Peyer's patch (tissue), 4 donors: ENCODE measurements around the gene CFAP77. TPM values are rescaled to one million over a fixed set of nuclear protein-coding genes. Genes with fewer than 3 reads are reported as not detected.

ENCODE experiments used
- DNase-seq, 3 donors: peaks; one replicate each; pipeline ENCODE4 v3.0.0-alpha.2; 2017 to 2019
- H3K27ac ChIP-seq, 4 donors: fragments of 200-600 bp; sonication (generic); one replicate each; pipeline ENCODE4 v1.5.1; 2016 to 2019
- H3K27me3 ChIP-seq, 2 donors: fragments of 200-600 bp; sonication (generic); one replicate each; pipeline ENCODE4 v1.5.1; 2019
- H3K36me3 ChIP-seq, 3 donors: fragments of 200-600 bp; sonication (generic); one replicate each; pipeline ENCODE4 v1.5.1; 2016 to 2019
- H3K4me1 ChIP-seq, 4 donors: fragments of 200-600 bp; sonication (generic); one replicate each; pipeline ENCODE4 v1.5.1; 2016 to 2019
- H3K4me3 ChIP-seq, 4 donors: fragments of 200-600 bp; sonication (generic); 1 replicate in 3 of 4; 2 replicates in 1 of 4; pipeline ENCODE4 v1.5.1; 2016 to 2019; ENCODE audit warnings: mild to moderate bottlenecking in 1 of 4
- H3K9me3 ChIP-seq, 4 donors: fragments of 200-600 bp; sonication (generic); one replicate each; pipeline ENCODE4 v1.5.1; 2016 to 2019; ENCODE audit warnings: mild to moderate bottlenecking in 1 of 4
- CTCF ChIP-seq, 6 experiments: fragments of 450-650 bp in 4 of 6; fragments of 200-600 bp in 2 of 6; sonication (generic) in 1 of 6; IDR thresholded peaks; one replicate each; pipeline ENCODE4 v1.5.1; 2017 to 2019; ENCODE audit warnings: antibody characterized with exemption in 6 of 6, mild to moderate bottlenecking in 3 of 6, moderate library complexity in 1 of 6
- POLR2A ChIP-seq, 2 donors: fragments of 450-650 bp; IDR thresholded peaks; one replicate each; pipeline ENCODE4 v1.5.1; 2017; ENCODE audit warnings: antibody characterized with exemption in 2 of 2, mild to moderate bottlenecking in 2 of 2, moderate library complexity in 2 of 2
- total RNA-seq, 4 donors: library from RNA; depleted of rRNA; stranded (reverse); fragments of >200 nt; gene quantifications; one replicate each; pipeline ENCODE4 v1.1.0, GENCODE V29; 2016

The CFAP77 gene
- total RNA-seq, 4 donors from 2014 or later, result not detected

GRCh38 chr9:132585954-132586829, 176.2 kb downstream of the CFAP77 start:
- TF ChIP-seq CTCF (IDR thresholded peaks at IDR 0.05) (no peak), POLR2A (IDR thresholded peaks at IDR 0.05) (no peak)
- Histone ChIP-seq H3K4me3 (no peak overlapping the region), H3K27ac (no peak overlapping the region), H3K9me3 (peaks cover 0 to 8% (median 0%) of the 10 kb centered on the region in 4 donors), H3K4me1 (peaks cover 0 to 30% (median 7%) of the 10 kb centered on the region in 4 donors), H3K27me3 (peaks cover 0 to 93% of the 10 kb centered on the region in 2 donors), H3K36me3 (no peaks in the 10 kb centered on the region)
- DNase-seq, result no peak

GRCh38 chr9:132586830-132587591, 177.0 kb downstream of the CFAP77 start:
- Histone ChIP-seq H3K4me3 (no peak overlapping the region), H3K4me1 (peaks cover 0 to 23% (median 7%) of the 10 kb centered on the region in 4 donors), H3K27ac (no peak overlapping the region), H3K36me3 (no peaks in the 10 kb centered on the region), H3K27me3 (peaks cover 0 to 85% of the 10 kb centered on the region in 2 donors), H3K9me3 (peaks cover 0 to 8% (median 0%) of the 10 kb centered on the region in 4 donors)
- no peak for DNase-seq
- TF ChIP-seq CTCF (IDR thresholded peaks at IDR 0.05) (no peak), POLR2A (IDR thresholded peaks at IDR 0.05) (no peak)

GRCh38 chr9:132587592-132587955, 177.6 kb downstream of the CFAP77 start:
- Histone ChIP-seq H3K9me3 (peaks cover 0 to 6% (median 0%) of the 10 kb centered on the region in 4 donors), H3K4me1 (peaks cover 0 to 17% (median 7%) of the 10 kb centered on the region in 4 donors), H3K27ac (no peak overlapping the region), H3K27me3 (peaks cover 0 to 79% of the 10 kb centered on the region in 2 donors), H3K4me3 (no peak overlapping the region), H3K36me3 (no peaks in the 10 kb centered on the region)
- DNase-seq, result no peak
- TF ChIP-seq CTCF (IDR thresholded peaks at IDR 0.05) (no peak), POLR2A (IDR thresholded peaks at IDR 0.05) (no peak)

- H3K27ac ChIP-seq, result no peak overlapping the region
- peaks cover 0 to 74% of the 10 kb centered on the region in 2 donors for H3K27me3 ChIP-seq
- H3K4me3 ChIP-seq, result no peak overlapping the region
- no peak for TF ChIP-seq POLR2A (IDR thresholded peaks at IDR 0.05)
- TF ChIP-seq CTCF (IDR thresholded peaks at IDR 0.05), result no peak
- DNase-seq, result no peak
- peaks cover 0 to under 1% (median 0%) of the 10 kb centered on the region in 4 donors for H3K9me3 ChIP-seq
- no peaks in the 10 kb centered on the region for H3K36me3 ChIP-seq
- peaks cover 0 to 17% (median 7%) of the 10 kb centered on the region in 4 donors for H3K4me1 ChIP-seq
Observed at GRCh38 chr9:132588098-132588497, 178.1 kb downstream of the CFAP77 start.

- no peak for DNase-seq
- TF ChIP-seq POLR2A (IDR thresholded peaks at IDR 0.05), result no peak
- TF ChIP-seq CTCF (IDR thresholded peaks at IDR 0.05), result no peak
- no peaks in the 10 kb centered on the region for H3K36me3 ChIP-seq
- peaks cover 0 to 69% of the 10 kb centered on the region in 2 donors for H3K27me3 ChIP-seq
- H3K4me3 ChIP-seq, result no peak overlapping the region
- H3K9me3 ChIP-seq, result no peaks in the 10 kb centered on the region
- H3K4me1 ChIP-seq, result peaks cover 0 to 17% (median 7%) of the 10 kb centered on the region in 4 donors
- no peak overlapping the region for H3K27ac ChIP-seq
Observed at GRCh38 chr9:132588501-132589147, 178.6 kb downstream of the CFAP77 start.
